Astrocyte (in vitro differentiated cells and primary cell): ENCODE data around the gene FPGS. TPM values are rescaled to one million over a fixed set of nuclear protein-coding genes. Genes with fewer than 3 reads are reported as not detected.
A peak's percentile ranks its signal among the peaks of the same experiment; 100 is the strongest.
"Not testable (repeated sequence)": the region's sequence is repeated elsewhere in the genome, so short reads cannot be mapped to it uniquely, and the experiment has no call there.

Source experiments
- DNase-seq: peaks from one replicate; pipeline ENCODE4 v3.0.0-alpha.2; 2010; ENCODE audit warnings: low read depth
- FAIRE-seq: peaks from 2 replicates; lab custom pipeline; 2011; peaks lifted over from hg19 to GRCh38; lab: Jason Lieb, UNC
- H2AFZ ChIP-seq: 2 replicates; pipeline ENCODE4 v1.6.0; 2012; ENCODE audit warnings: low read depth, low read length, inconsistent platforms
- H3K27ac ChIP-seq: 2 replicates; pipeline ENCODE4 v1.5.1; 2011; ENCODE audit warnings: low read depth, low read length, inconsistent platforms
- H3K27me3 ChIP-seq: 2 replicates; pipeline ENCODE4 v1.6.0; 2011; ENCODE audit warnings: low read length, inconsistent platforms; ENCODE audit not compliant: insufficient read depth
- H3K36me3 ChIP-seq: 2 replicates; pipeline ENCODE4 v1.5.1; 2011; ENCODE audit warnings: low read length, inconsistent platforms; ENCODE audit not compliant: insufficient read depth
- H3K4me1 ChIP-seq: 2 replicates; pipeline ENCODE4 v1.5.1; 2011; ENCODE audit warnings: low read length, inconsistent platforms; ENCODE audit not compliant: insufficient read depth
- H3K4me2 ChIP-seq: 2 replicates; pipeline ENCODE4 v1.6.0; 2012; ENCODE audit warnings: low read length, inconsistent platforms
- H3K4me3 ChIP-seq: 2 replicates; pipeline ENCODE4 v1.5.1; 2011; ENCODE audit warnings: low read depth, mild to moderate bottlenecking, low read length, inconsistent platforms; ENCODE audit not compliant: insufficient read depth
- H3K79me2 ChIP-seq: 2 replicates; pipeline ENCODE4 v1.6.0; 2012; ENCODE audit warnings: mild to moderate bottlenecking, low read length, inconsistent platforms; ENCODE audit not compliant: insufficient read depth
- H3K9ac ChIP-seq: 2 replicates; pipeline ENCODE4 v1.6.0; 2012; ENCODE audit warnings: mild to moderate bottlenecking, low read length, inconsistent platforms
- H3K9me3 ChIP-seq: 2 replicates; pipeline ENCODE4 v1.5.1; 2012; ENCODE audit warnings: low read depth, mild to moderate bottlenecking, low read length, inconsistent platforms; ENCODE audit not compliant: insufficient read depth
- H4K20me1 ChIP-seq: 2 replicates; pipeline ENCODE4 v1.6.0; 2012; ENCODE audit warnings: low read length, inconsistent platforms; ENCODE audit not compliant: insufficient read depth
- H3K27ac Mint-ChIP-seq: one replicate; pipeline ENCODE4 v1.8.0; 2021; ENCODE audit warnings: mild to moderate bottlenecking, mixed read lengths; ENCODE audit not compliant: unreplicated experiment
- H3K27me3 Mint-ChIP-seq: one replicate; pipeline ENCODE4 v1.8.0; 2021; ENCODE audit warnings: low read depth, mixed read lengths; ENCODE audit not compliant: unreplicated experiment
- H3K36me3 Mint-ChIP-seq: one replicate; pipeline ENCODE4 v1.8.0; 2021; ENCODE audit warnings: low read depth, mixed read lengths; ENCODE audit not compliant: unreplicated experiment
- H3K4me1 Mint-ChIP-seq: one replicate; pipeline ENCODE4 v1.8.0; 2021; ENCODE audit warnings: low read depth, mixed read lengths; ENCODE audit not compliant: unreplicated experiment
- H3K4me3 Mint-ChIP-seq: one replicate; pipeline ENCODE4 v1.8.0; 2021; ENCODE audit warnings: mild to moderate bottlenecking, moderate library complexity, mixed read lengths; ENCODE audit not compliant: unreplicated experiment
- H3K9me3 Mint-ChIP-seq: one replicate; pipeline ENCODE4 v1.8.0; 2021; ENCODE audit warnings: mild to moderate bottlenecking, mixed read lengths; ENCODE audit not compliant: unreplicated experiment
- CTCF ChIP-seq: IDR thresholded peaks from 2 replicates; pipeline ENCODE4 v1.5.1; 2011; ENCODE audit warnings: low read depth, mild to moderate bottlenecking, inconsistent platforms, low read length, moderate library complexity; ENCODE audit not compliant: insufficient read depth
- EZH2 ChIP-seq: IDR thresholded peaks from 2 replicates; pipeline ENCODE4 v1.6.1; 2012; ENCODE audit warnings: mild to moderate bottlenecking, low read length, inconsistent platforms; ENCODE audit not compliant: insufficient read depth
- total RNA-seq: library from RNA; stranded (reverse); gene quantifications from 2 replicates; pipeline ENCODE4 v1.2.1, GENCODE V29; 2021

Gene FPGS
- total RNA-seq, 1 donor from 2014 or later = 49.4 TPM

GRCh38 chr9:127832248-127832647 is 29.6 kb downstream of the FPGS start:
- H4K20me1 ChIP-seq = no peaks in the 10 kb centered on the region
- TF ChIP-seq CTCF (no peak), EZH2 (no peak)
- peaks cover 29% of the 10 kb centered on the region for H3K4me1 ChIP-seq
- Mint-ChIP-seq H3K4me1 (peaks cover 14% of the 10 kb centered on the region), H3K9me3 (no peaks in the 10 kb centered on the region), H3K27me3 (peaks cover 5% of the 10 kb centered on the region), H3K36me3 (no peaks in the 10 kb centered on the region), H3K4me3 (no peak overlapping the region), H3K27ac (peak overlapping the region; percentile 34)
- peaks cover 26% of the 10 kb centered on the region for H3K79me2 ChIP-seq
- no peak for FAIRE-seq
- peak; percentile 30 for DNase-seq
- no peaks in the 10 kb centered on the region for H3K9me3 ChIP-seq
- H3K9ac ChIP-seq = no peak overlapping the region
- H3K27ac ChIP-seq = no peak overlapping the region
- H3K36me3 ChIP-seq = no peaks in the 10 kb centered on the region
- no peaks in the 10 kb centered on the region for H3K27me3 ChIP-seq
- H3K4me3 ChIP-seq = no peak overlapping the region
- H3K4me2 ChIP-seq = no peak overlapping the region
- no peak overlapping the region for H2AFZ ChIP-seq

GRCh38 chr9:127833555-127833954 is 30.9 kb downstream of the FPGS start:
- no peak for FAIRE-seq
- DNase-seq = no peak
- Histone ChIP-seq H4K20me1 (no peaks in the 10 kb centered on the region), H2AFZ (no peak overlapping the region), H3K27ac (no peak overlapping the region), H3K9me3 (no peaks in the 10 kb centered on the region), H3K36me3 (no peaks in the 10 kb centered on the region), H3K4me2 (no peak overlapping the region), H3K27me3 (no peaks in the 10 kb centered on the region), H3K4me3 (no peak overlapping the region), H3K4me1 (peaks cover 40% of the 10 kb centered on the region), H3K79me2 (peaks cover 28% of the 10 kb centered on the region), H3K9ac (no peak overlapping the region)
- H3K27ac Mint-ChIP-seq = no peak overlapping the region
- H3K9me3 Mint-ChIP-seq = no peaks in the 10 kb centered on the region
- H3K36me3 Mint-ChIP-seq = no peaks in the 10 kb centered on the region
- peaks cover 3% of the 10 kb centered on the region for H3K27me3 Mint-ChIP-seq
- no peak for TF ChIP-seq CTCF
- TF ChIP-seq EZH2 = no peak
- no peak overlapping the region for H3K4me3 Mint-ChIP-seq
- H3K4me1 Mint-ChIP-seq = peaks cover 23% of the 10 kb centered on the region

GRCh38 chr9:127835991-127836516 is 33.4 kb downstream of the FPGS start:
- H3K36me3 Mint-ChIP-seq = no peaks in the 10 kb centered on the region
- H4K20me1 ChIP-seq = no peaks in the 10 kb centered on the region
- H3K79me2 ChIP-seq = peaks cover 28% of the 10 kb centered on the region
- no peaks in the 10 kb centered on the region for H3K27me3 Mint-ChIP-seq
- H3K9me3 Mint-ChIP-seq = no peaks in the 10 kb centered on the region
- FAIRE-seq (no peak), DNase-seq (peak; percentile 68)
- peak overlapping the region; percentile 69 for H3K27ac ChIP-seq
- H3K9me3 ChIP-seq = no peaks in the 10 kb centered on the region
- H3K4me3 Mint-ChIP-seq = no peak overlapping the region
- no peak for TF ChIP-seq CTCF
- no peak for TF ChIP-seq EZH2
- H2AFZ ChIP-seq = peak overlapping the region; percentile 21
- no peaks in the 10 kb centered on the region for H3K27me3 ChIP-seq
- peak overlapping the region; percentile 69 for H3K9ac ChIP-seq
- H3K4me2 ChIP-seq = peak overlapping the region; percentile 75
- H3K4me1 ChIP-seq = peaks cover 45% of the 10 kb centered on the region
- peaks cover 22% of the 10 kb centered on the region for H3K4me1 Mint-ChIP-seq
- no peaks in the 10 kb centered on the region for H3K36me3 ChIP-seq
- H3K4me3 ChIP-seq = no peak overlapping the region
- H3K27ac Mint-ChIP-seq = no peak overlapping the region

- not testable (repeated sequence) for DNase-seq, H3K9me3 Mint-ChIP-seq, H4K20me1 ChIP-seq, H3K27me3 Mint-ChIP-seq, H3K27ac Mint-ChIP-seq, H3K4me3 ChIP-seq, H3K27me3 ChIP-seq, H3K9me3 ChIP-seq, H3K36me3 Mint-ChIP-seq, FAIRE-seq, H3K36me3 ChIP-seq, H3K4me3 Mint-ChIP-seq
- Histone ChIP-seq H3K9ac (peak overlapping the region; percentile 69), H3K79me2 (peaks cover 28% of the 10 kb centered on the region), H3K27ac (peak overlapping the region; percentile 69), H3K4me2 (peak overlapping the region; percentile 75), H2AFZ (peak overlapping the region; percentile 21), H3K4me1 (peaks cover 45% of the 10 kb centered on the region)
- H3K4me1 Mint-ChIP-seq = peaks cover 22% of the 10 kb centered on the region
Observed at GRCh38 chr9:127836561-127836960, 33.9 kb downstream of the FPGS start.
